ENCODE measurements around the gene SLC25A1.

The SLC25A1 gene

DNA sequence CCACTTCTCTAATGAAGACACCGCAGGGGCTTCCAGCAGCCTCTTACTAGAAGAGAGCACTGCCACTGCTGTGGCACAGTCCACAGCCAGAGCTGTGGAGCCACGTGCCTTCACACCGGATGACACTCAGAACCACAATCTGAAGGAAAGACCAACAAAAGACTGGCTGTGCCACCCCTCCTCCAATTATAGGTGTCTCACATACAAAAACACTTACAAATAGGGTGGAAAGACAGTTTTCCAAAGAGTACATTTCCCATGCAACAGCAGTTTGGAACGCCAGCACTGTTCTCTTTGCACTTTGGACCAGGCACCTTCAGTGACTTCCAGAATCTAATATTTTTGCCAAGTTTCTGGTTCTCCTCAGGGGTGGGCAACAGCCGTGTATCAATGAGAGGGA, 38.0 kb upstream of the SLC25A1 start:
- H3K27ac Mint-ChIP-seq, result no peak overlapping the region
- H3K27me3 Mint-ChIP-seq (ENCODE audit: low read depth), result no peaks in the 10 kb centered on the region
- TF ChIP-seq, protein P1, sequence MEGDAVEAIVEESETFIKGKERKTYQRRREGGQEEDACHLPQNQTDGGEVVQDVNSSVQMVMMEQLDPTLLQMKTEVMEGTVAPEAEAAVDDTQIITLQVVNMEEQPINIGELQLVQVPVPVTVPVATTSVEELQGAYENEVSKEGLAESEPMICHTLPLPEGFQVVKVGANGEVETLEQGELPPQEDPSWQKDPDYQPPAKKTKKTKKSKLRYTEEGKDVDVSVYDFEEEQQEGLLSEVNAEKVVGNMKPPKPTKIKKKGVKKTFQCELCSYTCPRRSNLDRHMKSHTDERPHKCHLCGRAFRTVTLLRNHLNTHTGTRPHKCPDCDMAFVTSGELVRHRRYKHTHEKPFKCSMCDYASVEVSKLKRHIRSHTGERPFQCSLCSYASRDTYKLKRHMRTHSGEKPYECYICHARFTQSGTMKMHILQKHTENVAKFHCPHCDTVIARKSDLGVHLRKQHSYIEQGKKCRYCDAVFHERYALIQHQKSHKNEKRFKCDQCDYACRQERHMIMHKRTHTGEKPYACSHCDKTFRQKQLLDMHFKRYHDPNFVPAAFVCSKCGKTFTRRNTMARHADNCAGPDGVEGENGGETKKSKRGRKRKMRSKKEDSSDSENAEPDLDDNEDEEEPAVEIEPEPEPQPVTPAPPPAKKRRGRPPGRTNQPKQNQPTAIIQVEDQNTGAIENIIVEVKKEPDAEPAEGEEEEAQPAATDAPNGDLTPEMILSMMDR (IDR thresholded peaks at IDR 0.05; ENCODE audit: unreplicated experiment in 3 of 3), result no peak
- no peaks in the 10 kb centered on the region for H3K9me3 Mint-ChIP-seq
- H3K36me3 Mint-ChIP-seq (ENCODE audit: low read depth), result peaks cover 10% of the 10 kb centered on the region
- peaks cover 6% of the 10 kb centered on the region for H3K4me1 Mint-ChIP-seq
- H3K4me3 Mint-ChIP-seq, result no peak overlapping the region

DNA sequence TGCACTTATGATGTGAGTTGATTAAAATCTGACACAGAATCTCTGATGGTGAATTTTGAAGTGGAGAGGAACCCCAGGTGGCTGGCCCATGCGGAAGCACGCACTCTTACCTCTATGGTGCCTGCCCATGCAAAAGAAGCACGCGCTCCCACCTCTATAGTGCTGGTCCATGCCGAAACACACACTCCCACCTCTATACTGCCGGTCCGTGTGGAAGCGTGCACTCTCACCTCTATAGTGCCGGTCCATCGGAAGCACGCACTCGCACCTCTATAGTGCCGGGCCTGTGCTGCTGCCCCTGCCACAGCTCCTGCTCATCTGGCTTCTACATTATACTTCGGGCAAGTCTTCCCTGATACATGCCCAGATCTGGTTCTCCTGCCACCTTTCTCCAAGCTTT, 36.8 kb upstream of the SLC25A1 start:
- Mint-ChIP-seq H3K27me3 (ENCODE audit: low read depth) (no peaks in the 10 kb centered on the region), H3K4me1 (peaks cover 6% of the 10 kb centered on the region), H3K36me3 (ENCODE audit: low read depth) (peaks cover 5% of the 10 kb centered on the region), H3K27ac (no peak overlapping the region), H3K4me3 (no peak overlapping the region), H3K9me3 (no peaks in the 10 kb centered on the region)
- TF ChIP-seq, protein P1 (IDR thresholded peaks at IDR 0.05; ENCODE audit: unreplicated experiment in 3 of 3), result no peak

DNA sequence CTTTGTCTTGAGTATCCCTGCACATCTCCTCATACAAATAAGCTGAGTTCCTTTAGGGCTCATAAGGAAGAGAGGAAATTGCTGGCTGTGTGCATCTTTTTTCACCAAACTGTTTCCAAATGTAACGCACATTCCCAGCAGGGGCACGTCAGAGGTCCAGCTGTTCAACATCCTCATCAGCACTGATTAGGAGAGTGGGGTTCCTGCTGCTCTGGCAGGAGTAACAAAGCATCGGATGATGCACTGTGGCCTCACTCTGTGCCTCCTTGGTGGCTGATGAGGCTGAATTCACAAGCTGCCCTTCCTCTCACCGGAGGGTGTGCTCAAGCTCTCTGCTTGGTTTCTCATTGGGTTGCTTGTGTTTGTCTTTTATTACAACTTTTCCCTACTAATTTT, 35.5 kb upstream of the SLC25A1 start:
- H3K27me3 Mint-ChIP-seq (ENCODE audit: low read depth), result no peaks in the 10 kb centered on the region
- H3K4me1 Mint-ChIP-seq, result peaks cover 6% of the 10 kb centered on the region
- H3K27ac Mint-ChIP-seq, result no peak overlapping the region
- H3K9me3 Mint-ChIP-seq, result no peaks in the 10 kb centered on the region
- H3K36me3 Mint-ChIP-seq (ENCODE audit: low read depth), result peaks cover 11% of the 10 kb centered on the region
- TF ChIP-seq, protein P1 (IDR thresholded peaks at IDR 0.05; ENCODE audit: unreplicated experiment in 3 of 3), result no peak
- no peak overlapping the region for H3K4me3 Mint-ChIP-seq

DNA sequence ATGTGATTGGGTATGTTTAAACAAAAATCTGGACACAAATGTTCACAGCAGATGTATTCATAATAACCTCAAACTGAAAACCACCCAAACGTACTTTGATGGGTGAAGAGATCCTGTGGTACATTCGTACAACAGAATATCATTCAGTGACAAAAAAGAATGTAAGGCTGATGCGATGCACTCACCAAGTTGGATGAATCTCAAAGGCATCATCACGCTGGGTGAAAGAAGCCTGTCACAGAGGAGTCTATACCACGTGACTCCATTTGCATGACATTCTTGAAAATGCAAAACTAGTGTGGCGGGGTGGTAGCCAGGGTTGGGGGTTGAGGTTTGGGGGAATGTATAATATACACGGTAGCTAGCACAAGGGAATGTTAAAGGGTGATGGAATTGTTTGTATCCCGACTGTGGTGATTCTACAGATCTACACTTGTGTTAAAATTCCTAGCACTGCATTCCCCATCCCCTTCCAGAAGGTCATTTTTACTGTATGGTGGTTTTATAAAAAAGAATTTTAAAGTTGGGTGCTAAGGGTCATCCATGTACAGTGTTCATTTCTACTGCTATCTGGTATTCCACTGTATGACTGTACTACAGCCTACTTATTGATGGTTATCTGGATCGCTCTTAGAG, 35.0 kb upstream of the SLC25A1 start:
- H3K36me3 Mint-ChIP-seq (ENCODE audit: low read depth), result peaks cover 11% of the 10 kb centered on the region
- H3K4me3 Mint-ChIP-seq, result no peak overlapping the region
- no peaks in the 10 kb centered on the region for H3K9me3 Mint-ChIP-seq
- TF ChIP-seq, protein P1 (IDR thresholded peaks at IDR 0.05; ENCODE audit: unreplicated experiment in 3 of 3), result no peak
- H3K4me1 Mint-ChIP-seq, result peaks cover 6% of the 10 kb centered on the region
- H3K27me3 Mint-ChIP-seq (ENCODE audit: low read depth), result no peaks in the 10 kb centered on the region
- no peak overlapping the region for H3K27ac Mint-ChIP-seq

DNA sequence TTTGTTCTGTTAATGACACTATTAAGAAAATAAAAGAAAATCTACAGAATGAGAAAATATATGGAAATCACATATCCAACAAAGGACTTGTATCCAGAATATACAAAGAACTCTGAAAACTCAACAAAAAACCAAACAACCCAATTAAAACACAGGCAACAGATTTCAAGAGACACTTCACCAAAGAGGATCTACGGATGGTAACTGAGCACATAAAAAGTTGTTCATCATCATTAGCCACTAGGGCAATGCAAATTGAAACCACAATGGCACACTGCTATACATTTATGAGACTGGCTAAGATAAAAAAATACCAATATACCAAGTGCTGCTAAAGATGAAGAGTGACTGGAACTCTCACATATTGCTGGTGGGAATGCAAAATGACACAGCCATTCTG, 34.5 kb upstream of the SLC25A1 start:
- H3K4me1 Mint-ChIP-seq, result peaks cover 4% of the 10 kb centered on the region
- no peaks in the 10 kb centered on the region for H3K9me3 Mint-ChIP-seq
- H3K27me3 Mint-ChIP-seq (ENCODE audit: low read depth), result no peaks in the 10 kb centered on the region
- peaks cover 11% of the 10 kb centered on the region for H3K36me3 Mint-ChIP-seq (ENCODE audit: low read depth)
- no peak overlapping the region for H3K27ac Mint-ChIP-seq
- TF ChIP-seq, protein P1 (IDR thresholded peaks at IDR 0.05; ENCODE audit: unreplicated experiment in 3 of 3), result no peak
- H3K4me3 Mint-ChIP-seq, result no peak overlapping the region

DNA sequence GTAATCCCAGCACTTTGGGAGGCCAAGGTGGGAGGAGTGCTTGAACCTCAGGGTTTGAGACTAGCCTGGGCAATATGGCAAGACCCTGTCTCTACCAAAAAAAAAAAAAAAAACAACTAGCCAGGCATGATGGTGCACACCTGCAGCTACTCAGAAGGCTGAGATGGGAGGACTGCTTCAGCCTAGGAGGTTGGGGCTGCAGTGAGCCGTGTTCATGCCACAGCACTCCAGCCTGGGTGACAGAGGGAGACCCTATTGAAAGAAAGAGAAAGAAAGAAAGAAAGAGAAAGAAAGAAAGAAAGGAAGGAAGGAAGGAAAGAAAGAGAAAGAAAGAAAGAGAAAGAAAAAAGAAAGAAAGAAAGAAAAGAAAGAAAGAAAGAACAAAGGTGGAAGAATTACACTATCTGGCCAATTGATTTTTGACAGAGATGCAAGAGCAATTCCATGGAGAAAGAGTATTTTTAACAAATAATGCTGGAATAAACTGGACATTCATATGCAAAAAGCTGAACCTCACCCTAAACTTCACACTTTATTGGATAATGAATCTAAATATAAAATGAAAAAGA, 33.9 kb upstream of the SLC25A1 start:
- Mint-ChIP-seq H3K36me3 (ENCODE audit: low read depth) (peaks cover 11% of the 10 kb centered on the region), H3K9me3 (no peaks in the 10 kb centered on the region), H3K4me3 (no peak overlapping the region), H3K4me1 (no peaks in the 10 kb centered on the region), H3K27me3 (ENCODE audit: low read depth) (no peaks in the 10 kb centered on the region), H3K27ac (no peak overlapping the region)
- TF ChIP-seq, protein P1 (IDR thresholded peaks at IDR 0.05; ENCODE audit: unreplicated experiment in 3 of 3), result no peak

Measured in nephron (organoid).